Vagina (tissue), 2 donors: ENCODE measurements around the gene PTCH2. TPM values are rescaled to one million over a fixed set of nuclear protein-coding genes. Genes with fewer than 3 reads are reported as not detected.
"Not testable (repeated sequence)": the region's sequence is repeated elsewhere in the genome, so short reads cannot be mapped to it uniquely, and the experiment has no call there.

ENCODE experiments used
- DNase-seq, 2 donors: peaks; one replicate each; pipeline ENCODE4 v3.0.0-alpha.2; 2017; ENCODE audit errors: extremely low spot score in 2 of 2
- H3K27ac ChIP-seq: fragments of 200-600 bp; sonication (generic); one replicate; pipeline ENCODE4 v1.5.1; 2019
- H3K27me3 ChIP-seq: fragments of 200-600 bp; sonication (generic); one replicate; pipeline ENCODE4 v1.5.1; 2019
- H3K36me3 ChIP-seq, 2 donors: fragments of 200-600 bp; sonication (generic); one replicate each; pipeline ENCODE4 v1.5.1; 2017 to 2019
- H3K4me1 ChIP-seq: fragments of 200-600 bp; sonication (generic); one replicate; pipeline ENCODE4 v1.5.1; 2019
- H3K4me3 ChIP-seq, 2 donors: fragments of 200-600 bp; sonication (generic); 1 replicate in 1 of 2; 2 replicates in 1 of 2; pipeline ENCODE4 v1.5.1; 2016 to 2019
- H3K9me3 ChIP-seq: fragments of 200-600 bp; sonication (generic); one replicate; pipeline ENCODE4 v1.5.1; 2019
- POLR2A ChIP-seq, 2 donors: fragments of 450-650 bp; IDR thresholded peaks; one replicate each; pipeline ENCODE4 v1.6.1; 2017; ENCODE audit warnings: antibody characterized with exemption in 2 of 2, mild to moderate bottlenecking in 2 of 2, moderate library complexity in 2 of 2
- POLR2AphosphoS5 ChIP-seq, 2 donors: sonication (generic); formaldehyde crosslinking; IDR thresholded peaks; one replicate each; pipeline ENCODE4 v1.9.0; 2017; ENCODE audit warnings: antibody characterized with exemption in 2 of 2, mild to moderate bottlenecking in 2 of 2, low read depth in 1 of 2; ENCODE audit not compliant: insufficient read depth in 1 of 2
- intact Hi-C: fragments of 100-400 bp; cut with DNase I; formaldehyde crosslinking; loops from one replicate; pipeline ENCODE4 v1.15.1; 2023
- total RNA-seq: library from RNA; depleted of rRNA; stranded (reverse); fragments of >200 nt; gene quantifications from one replicate; pipeline ENCODE4 v1.2.3, GENCODE V29; 2016
- TF ChIP-seq, protein P1 (sequence below), 3 experiments: fragments of 450-650 bp in 2 of 3; fragments of 200-600 bp in 1 of 3; sonication (generic) in 1 of 3; IDR thresholded peaks; one replicate each; pipeline ENCODE4 v1.5.1; 2017 to 2019; ENCODE audit warnings: antibody characterized with exemption in 3 of 3, mild to moderate bottlenecking in 2 of 3, moderate library complexity in 2 of 3

The PTCH2 gene
- total RNA-seq, 1 donor from 2014 or later = 0.98 TPM

- H3K4me3 ChIP-seq = peak within 1 kb of the TSS; percentile 86 to 100
- intact Hi-C loops = no loop called here
- H3K4me1 ChIP-seq = peaks cover 43% of the 10 kb centered on the region
- peak within 1 kb of the TSS; percentile 93 for H3K27ac ChIP-seq
- TF ChIP-seq, protein P1, sequence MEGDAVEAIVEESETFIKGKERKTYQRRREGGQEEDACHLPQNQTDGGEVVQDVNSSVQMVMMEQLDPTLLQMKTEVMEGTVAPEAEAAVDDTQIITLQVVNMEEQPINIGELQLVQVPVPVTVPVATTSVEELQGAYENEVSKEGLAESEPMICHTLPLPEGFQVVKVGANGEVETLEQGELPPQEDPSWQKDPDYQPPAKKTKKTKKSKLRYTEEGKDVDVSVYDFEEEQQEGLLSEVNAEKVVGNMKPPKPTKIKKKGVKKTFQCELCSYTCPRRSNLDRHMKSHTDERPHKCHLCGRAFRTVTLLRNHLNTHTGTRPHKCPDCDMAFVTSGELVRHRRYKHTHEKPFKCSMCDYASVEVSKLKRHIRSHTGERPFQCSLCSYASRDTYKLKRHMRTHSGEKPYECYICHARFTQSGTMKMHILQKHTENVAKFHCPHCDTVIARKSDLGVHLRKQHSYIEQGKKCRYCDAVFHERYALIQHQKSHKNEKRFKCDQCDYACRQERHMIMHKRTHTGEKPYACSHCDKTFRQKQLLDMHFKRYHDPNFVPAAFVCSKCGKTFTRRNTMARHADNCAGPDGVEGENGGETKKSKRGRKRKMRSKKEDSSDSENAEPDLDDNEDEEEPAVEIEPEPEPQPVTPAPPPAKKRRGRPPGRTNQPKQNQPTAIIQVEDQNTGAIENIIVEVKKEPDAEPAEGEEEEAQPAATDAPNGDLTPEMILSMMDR (IDR thresholded peaks at IDR 0.05) = peak; percentile 79 to 93 (median 89)
- TF ChIP-seq POLR2AphosphoS5 (IDR thresholded peaks at IDR 0.05; ENCODE audit: insufficient read depth in 1 of 2, low read depth in 1 of 2) (peak; percentile 93 to 98), POLR2A (IDR thresholded peaks at IDR 0.05) (peak; percentile 92 to 96)
- H3K9me3 ChIP-seq = no peaks in the 10 kb centered on the region
- peaks cover 4 to 24% of the 10 kb centered on the region in 2 donors for H3K36me3 ChIP-seq
- H3K27me3 ChIP-seq = no peaks in the 10 kb centered on the region
- DNase-seq = peak; percentile 99 to 100
These were observed 43.1 kb downstream of the PTCH2 start, which contains the start of gene PLK3 for GRCh38 chr1:44799770-44800584. Gene PLK3 (plus strand): TSS chr1:44800377. CDS start chr1:44800464, 87 bp downstream.

DNA sequence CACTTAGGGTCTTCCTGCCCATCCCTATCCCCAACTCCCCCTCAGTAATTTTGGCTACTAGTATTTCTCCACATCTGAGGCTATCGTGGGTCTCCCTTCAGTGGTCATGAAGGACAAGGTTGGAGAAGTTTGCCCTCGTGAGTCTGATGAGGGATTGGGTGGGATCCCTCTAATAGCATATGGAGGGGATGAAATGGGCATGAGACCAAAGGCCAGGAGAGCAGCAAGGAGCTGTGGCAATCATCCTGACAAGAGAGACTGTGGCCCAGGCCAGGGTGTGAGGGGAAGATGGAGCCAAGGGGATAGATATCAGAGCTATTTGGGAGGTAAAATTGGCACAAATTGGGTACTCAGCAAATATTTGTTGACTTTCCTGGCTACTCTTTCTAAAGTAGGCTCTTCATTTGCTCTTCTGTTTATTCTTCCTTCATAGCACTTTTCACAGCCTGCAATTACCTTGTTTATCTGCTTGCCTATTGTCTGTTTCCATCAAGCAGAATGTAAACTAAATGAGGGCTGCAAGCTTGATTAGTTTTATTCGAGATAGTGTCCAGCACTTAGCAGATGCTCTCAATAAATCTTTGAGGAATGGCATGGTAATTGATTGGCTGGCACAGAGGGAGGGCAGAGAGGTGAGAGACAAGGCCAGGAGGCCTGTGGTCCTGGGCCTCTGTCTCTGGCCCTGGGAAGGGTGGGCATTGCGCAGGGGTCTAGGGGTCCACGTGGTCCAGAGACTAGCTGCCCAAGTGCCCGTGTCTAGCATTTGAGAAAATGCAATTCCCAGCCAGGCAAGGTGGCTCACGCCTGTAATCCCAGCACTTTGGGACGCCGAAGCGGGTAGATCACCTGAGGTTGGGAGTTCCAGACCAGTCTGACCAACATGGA, 44.3 kb downstream of the PTCH2 start:
- H3K9me3 ChIP-seq = no peaks in the 10 kb centered on the region
- peaks cover 4 to 14% of the 10 kb centered on the region in 2 donors for H3K36me3 ChIP-seq
- no peak for TF ChIP-seq POLR2A (IDR thresholded peaks at IDR 0.05)
- TF ChIP-seq, protein P1 (IDR thresholded peaks at IDR 0.05) = no peak
- no peak for TF ChIP-seq POLR2AphosphoS5 (IDR thresholded peaks at IDR 0.05; ENCODE audit: insufficient read depth in 1 of 2, low read depth in 1 of 2)
- H3K4me3 ChIP-seq = no peak overlapping the region
- H3K27me3 ChIP-seq = no peaks in the 10 kb centered on the region
- peaks cover 38% of the 10 kb centered on the region for H3K4me1 ChIP-seq
- peak in 1 of 2 donors; percentile 87 for DNase-seq
- intact Hi-C loops = no loop called here
- H3K27ac ChIP-seq = peak overlapping the region; percentile 93

GRCh38 chr1:44797886-44798285, 45.2 kb downstream of the PTCH2 start:
- H3K36me3 ChIP-seq, intact Hi-C loops, DNase-seq, H3K4me3 ChIP-seq, H3K9me3 ChIP-seq, H3K27me3 ChIP-seq, H3K27ac ChIP-seq: not testable (repeated sequence)
- H3K4me1 ChIP-seq = peaks cover 31% of the 10 kb centered on the region

GRCh38 chr1:44792736-44793502, 50.1 kb downstream of the PTCH2 start:
- no peak for DNase-seq
- TF ChIP-seq POLR2AphosphoS5 (IDR thresholded peaks at IDR 0.05; ENCODE audit: insufficient read depth in 1 of 2, low read depth in 1 of 2) = no peak
- Histone ChIP-seq H3K9me3 (no peaks in the 10 kb centered on the region), H3K27me3 (no peaks in the 10 kb centered on the region), H3K27ac (no peak overlapping the region), H3K4me3 (no peak overlapping the region), H3K4me1 (no peaks in the 10 kb centered on the region), H3K36me3 (no peaks in the 10 kb centered on the region)
- intact Hi-C loops = no loop called here

GRCh38 chr1:44790968-44791801, 51.9 kb downstream of the PTCH2 start:
- Histone ChIP-seq H3K27ac (no peak overlapping the region), H3K4me1 (peaks cover 5% of the 10 kb centered on the region), H3K9me3 (no peaks in the 10 kb centered on the region), H3K27me3 (no peaks in the 10 kb centered on the region), H3K4me3 (no peak overlapping the region), H3K36me3 (no peaks in the 10 kb centered on the region)
- intact Hi-C loops = no loop called here
- TF ChIP-seq POLR2AphosphoS5 (IDR thresholded peaks at IDR 0.05; ENCODE audit: insufficient read depth in 1 of 2, low read depth in 1 of 2) (no peak), POLR2A (IDR thresholded peaks at IDR 0.05) (no peak)
- TF ChIP-seq, protein P1 (IDR thresholded peaks at IDR 0.05) = no peak
- DNase-seq = no peak
